ENCODE results near the gene MAP2K3. TPM values are rescaled to one million over a fixed set of nuclear protein-coding genes. Genes with fewer than 3 reads are reported as not detected.

The MAP2K3 gene
- total RNA-seq (2014; rRNA removed; shearing (Covaris generic)): 19.4 and 20.4 TPM in 2 replicates

DNA sequence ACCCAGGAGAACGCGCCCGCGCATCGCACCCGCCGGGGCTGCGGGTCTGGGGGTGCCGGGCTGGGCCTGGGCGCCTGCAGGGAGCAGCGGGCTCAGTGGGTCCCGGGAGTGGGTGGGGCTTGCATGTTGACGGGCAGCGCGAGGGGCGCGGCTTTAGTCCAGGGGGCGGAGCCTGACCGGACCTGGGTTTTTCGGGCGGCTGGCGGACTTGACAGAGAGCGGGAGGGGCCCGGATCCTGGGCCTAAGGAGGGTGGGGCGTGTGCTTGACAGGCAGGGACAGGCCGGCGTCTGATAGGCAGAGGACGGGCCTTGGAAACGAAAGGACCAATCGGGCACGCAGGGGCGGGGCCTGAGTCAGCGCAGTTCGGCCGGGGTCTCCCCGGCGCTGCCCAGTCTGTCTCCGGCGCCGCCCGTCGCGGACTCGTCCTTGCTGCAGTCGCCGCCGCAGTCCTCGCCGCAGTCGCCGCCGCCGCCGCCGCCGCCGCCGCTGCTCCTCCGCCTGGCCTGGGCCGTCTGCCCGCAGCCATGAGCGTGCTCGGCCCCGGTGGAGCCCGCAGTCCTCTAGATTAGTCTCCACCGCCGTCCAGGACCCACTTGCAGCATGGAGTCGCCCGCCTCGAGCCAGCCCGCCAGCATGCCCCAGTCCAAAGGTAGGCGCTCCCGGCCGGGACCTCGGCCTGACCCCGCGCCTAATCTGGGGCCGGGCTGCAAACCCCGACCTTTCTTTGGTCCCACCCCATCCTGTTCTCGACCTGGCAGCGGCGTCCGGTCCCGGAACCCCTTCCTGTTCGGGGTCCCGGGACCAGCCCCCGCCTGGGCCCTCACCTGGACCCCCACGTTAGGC, at the start of gene MAP2K3:
Gene MAP2K3 (plus strand): TSS at position 393 of the 845 bp plus-strand sequence. CDS start 210 bp downstream, at position 603.
- H3K27me3 ChIP-seq: 0 out of 2 replicates have a peak, but pooled peaks cover 3% of the 10 kb centered on the region
- peak; percentile 100 for DNase-seq
- H3K9me3 ChIP-seq (replicated peaks): no peaks in the 10 kb centered on the region
- no peak within 1 kb of the TSS for H3K27ac ChIP-seq
- H3K4me3 ChIP-seq: peak within 1 kb of the TSS; percentile 78
- peaks cover 35% of the 10 kb centered on the region for H3K4me1 ChIP-seq
- H3K36me3 ChIP-seq: no peaks in the 10 kb centered on the region

DNA sequence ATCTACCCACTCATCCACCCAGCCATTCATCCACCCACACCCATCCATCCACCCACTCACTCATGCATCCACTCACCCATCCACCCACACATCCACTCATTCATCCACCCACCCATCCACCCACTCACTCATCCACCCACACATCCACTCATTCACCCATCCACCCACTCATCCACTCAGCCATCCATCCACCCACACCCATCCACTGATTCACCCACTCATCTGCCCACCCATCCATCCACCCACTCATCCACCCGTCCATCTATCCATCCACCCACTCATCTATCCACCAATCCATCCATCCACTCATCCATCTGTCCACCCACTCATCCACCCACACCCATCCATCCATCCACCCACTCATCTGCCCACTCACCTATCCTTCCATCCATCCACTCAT, 48.6 kb upstream of the MAP2K3 start:
- Histone ChIP-seq H3K27ac (no peak overlapping the region), H3K9me3 (replicated peaks) (peaks cover 7% of the 10 kb centered on the region; the same call in 1 of the 2 replicates), H3K4me1 (no peaks in the 10 kb centered on the region), H3K27me3 (no peaks in the 10 kb centered on the region), H3K4me3 (no peak overlapping the region), H3K36me3 (no peaks in the 10 kb centered on the region)
- no peak for DNase-seq

DNA sequence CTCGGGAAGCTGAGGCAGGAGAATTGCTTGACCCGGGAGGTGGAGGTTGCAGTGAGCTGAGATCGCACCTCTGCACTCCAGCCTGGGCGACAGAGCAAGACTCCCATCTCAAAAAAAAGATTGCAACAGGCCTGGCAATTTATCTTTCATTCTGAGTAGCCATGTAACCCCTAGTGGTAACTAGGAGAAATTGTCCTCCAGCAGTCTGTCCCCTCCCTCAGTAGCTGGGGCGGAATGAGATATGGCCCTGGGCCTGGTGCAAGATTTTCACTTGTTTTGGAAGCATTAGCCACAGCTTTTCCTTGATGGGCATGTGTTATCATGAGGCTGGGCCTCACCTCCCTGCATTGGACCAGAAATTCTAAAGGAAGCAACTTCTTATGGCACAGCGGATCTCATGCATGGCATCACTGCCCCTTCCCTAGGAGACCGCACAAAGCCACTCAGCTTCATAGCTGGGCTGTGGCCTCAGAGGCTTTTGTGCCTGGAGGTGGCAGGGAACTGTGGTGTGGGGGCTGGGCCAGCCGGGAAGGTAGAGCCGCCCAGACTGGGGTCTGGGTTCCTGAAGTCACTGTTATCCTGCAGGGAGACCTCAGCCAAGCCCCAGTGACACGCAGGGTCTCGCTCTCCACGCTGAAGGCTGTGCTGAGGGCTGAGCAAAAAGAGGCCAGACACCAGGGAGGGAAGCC, 44.7 kb upstream of the MAP2K3 start:
- H3K4me1 ChIP-seq: no peaks in the 10 kb centered on the region
- DNase-seq: peak in 1 of 2 experiments; percentile 51

DNA sequence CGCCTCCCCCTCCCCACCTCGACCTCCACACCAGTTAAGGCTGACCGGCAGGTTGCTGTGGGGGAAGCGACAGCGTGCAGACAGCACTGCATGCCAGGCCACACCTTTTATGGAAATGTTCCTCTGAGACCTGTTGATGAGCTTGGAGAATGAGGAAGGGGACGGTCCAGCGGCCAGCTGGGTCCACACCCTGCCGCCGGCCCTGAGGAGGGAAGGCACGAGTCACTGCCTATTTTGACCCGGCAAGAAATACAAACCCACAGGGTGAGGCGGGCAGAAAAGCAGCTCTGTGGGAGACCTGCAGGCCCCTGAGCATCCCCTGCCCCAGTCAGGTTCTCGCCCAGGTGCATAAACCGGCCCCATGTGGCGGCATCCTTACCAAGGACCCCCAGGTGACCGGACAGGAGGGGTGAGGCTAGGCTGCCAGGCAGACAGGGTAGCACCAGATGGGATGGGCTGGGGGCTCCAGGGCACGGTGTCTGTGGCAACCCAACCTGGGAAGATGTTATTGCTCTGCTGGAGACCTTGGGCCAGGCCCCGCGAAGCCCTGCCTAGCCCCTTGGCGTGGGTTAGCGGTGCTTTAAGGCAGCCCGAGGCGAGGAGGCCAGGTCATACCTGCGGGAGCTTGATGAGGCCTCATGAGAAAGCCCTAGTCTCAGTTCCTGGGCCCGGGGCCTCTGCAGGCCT, 44.0 kb upstream of the MAP2K3 start:
- H3K27me3 ChIP-seq: no peaks in the 10 kb centered on the region
- no peaks in the 10 kb centered on the region for H3K36me3 ChIP-seq
- no peak overlapping the region for H3K27ac ChIP-seq
- no peak for DNase-seq
- no peak overlapping the region for H3K4me3 ChIP-seq
- H3K4me1 ChIP-seq: no peaks in the 10 kb centered on the region
- H3K9me3 ChIP-seq (replicated peaks): no peaks in the 10 kb centered on the region

More for the DNA sequence above, 44.7 kb upstream of the MAP2K3 start:
- no peaks in the 10 kb centered on the region for H3K9me3 ChIP-seq (replicated peaks)
- no peaks in the 10 kb centered on the region for H3K36me3 ChIP-seq
- no peaks in the 10 kb centered on the region for H3K27me3 ChIP-seq
- H3K4me3 ChIP-seq: no peak overlapping the region
- H3K27ac ChIP-seq: no peak overlapping the region

DNA sequence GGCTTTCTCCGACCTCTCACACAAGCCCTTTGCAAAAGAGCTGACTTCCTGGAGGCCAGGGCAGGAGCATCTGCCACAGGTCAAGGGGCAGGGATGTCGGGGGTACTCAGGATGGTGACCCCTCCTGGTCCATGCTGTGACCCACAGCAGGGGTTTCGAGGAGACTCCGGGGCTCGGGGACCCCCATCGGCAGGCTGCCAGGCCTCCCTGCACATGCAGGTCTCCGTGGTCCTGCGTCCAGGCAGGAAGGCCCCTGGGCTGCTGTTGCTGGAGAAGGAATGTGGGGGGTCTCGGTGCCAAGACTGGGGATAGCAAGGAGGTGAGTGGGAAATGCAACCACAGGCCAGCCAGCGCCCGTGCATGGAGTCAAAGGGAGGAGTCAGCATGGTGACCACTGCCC, 42.9 kb upstream of the MAP2K3 start:
- no peak overlapping the region for H3K27ac ChIP-seq
- no peaks in the 10 kb centered on the region for H3K4me1 ChIP-seq

DNA sequence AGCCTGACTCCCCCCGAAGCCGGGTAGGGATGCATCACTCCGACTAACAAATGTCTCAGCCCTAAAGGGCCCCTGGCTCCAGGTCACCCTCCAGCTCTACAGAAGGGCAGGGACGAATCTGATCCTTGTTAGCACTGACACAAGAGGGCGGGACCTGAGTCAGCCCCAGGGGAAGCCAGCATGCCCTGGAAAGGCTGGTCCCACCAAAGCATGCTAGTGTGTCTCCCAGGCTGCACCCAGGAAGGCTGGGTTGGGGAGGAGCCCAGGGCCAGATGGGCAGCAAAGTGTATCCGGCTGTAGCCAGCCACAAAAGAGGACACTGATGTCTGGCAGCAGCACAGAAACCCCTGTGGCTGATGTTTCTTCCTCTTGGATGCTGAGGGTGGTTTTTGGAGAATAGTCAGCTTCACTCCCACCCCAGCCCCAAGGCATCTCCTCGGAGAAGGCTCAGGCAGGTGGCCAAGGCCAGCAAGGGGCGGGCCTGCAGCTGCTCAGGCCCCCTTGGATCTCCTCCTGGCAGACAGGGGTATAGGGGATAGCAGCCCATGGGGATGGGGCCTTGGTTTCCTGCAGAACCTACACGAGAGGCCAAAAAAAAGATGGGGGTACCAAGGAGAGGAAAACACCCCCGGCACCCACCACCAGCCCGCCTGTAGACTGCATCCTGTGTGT, 42.3 kb upstream of the MAP2K3 start:
- Histone ChIP-seq H3K4me1 (no peaks in the 10 kb centered on the region), H3K4me3 (no peak overlapping the region), H3K9me3 (replicated peaks) (no peaks in the 10 kb centered on the region), H3K27me3 (no peaks in the 10 kb centered on the region), H3K36me3 (no peaks in the 10 kb centered on the region), H3K27ac (no peak overlapping the region)
- DNase-seq: no peak

More for the DNA sequence above, 42.9 kb upstream of the MAP2K3 start:
- DNase-seq: no peak
- Histone ChIP-seq H3K36me3 (no peaks in the 10 kb centered on the region), H3K4me3 (no peak overlapping the region), H3K27me3 (no peaks in the 10 kb centered on the region), H3K9me3 (replicated peaks) (no peaks in the 10 kb centered on the region)

DNA sequence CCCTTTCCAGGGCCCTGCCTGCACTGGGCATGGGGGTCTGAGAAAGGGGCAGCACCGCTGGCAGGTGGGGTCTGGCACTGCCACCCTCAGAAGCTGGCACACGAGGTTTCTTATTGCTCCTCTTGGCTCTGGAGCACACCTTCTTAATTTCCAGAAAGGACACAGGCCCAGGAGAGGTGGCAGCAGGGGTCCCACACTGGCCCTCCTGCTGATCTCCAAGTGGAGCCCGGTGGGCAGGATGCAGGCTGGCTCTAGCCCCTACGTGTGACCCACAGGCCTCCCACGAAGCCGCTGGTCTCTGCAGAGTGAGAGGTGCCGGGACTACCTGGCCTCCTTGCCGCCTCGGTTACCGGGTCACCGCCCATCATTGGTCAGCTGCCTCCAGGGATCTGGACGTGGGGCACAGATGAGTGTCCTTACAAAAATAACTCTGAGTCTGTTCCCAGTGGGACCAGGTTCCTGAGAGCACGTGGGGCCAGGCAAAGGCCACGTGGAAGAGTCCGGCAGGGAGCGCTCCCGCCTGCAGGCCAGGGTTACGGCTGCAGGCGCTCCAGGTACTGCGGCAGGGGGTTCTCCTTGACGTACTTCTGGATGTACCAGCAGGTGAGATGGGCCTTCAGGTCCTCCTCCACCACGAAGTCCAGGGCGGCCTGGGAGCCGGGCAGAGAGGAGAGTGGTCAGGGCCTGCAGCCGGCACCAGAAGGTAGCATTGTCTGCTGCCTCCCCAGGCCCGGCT, 41.6 kb upstream of the MAP2K3 start:
- Histone ChIP-seq H3K36me3 (no peaks in the 10 kb centered on the region), H3K27ac (no peak overlapping the region), H3K4me3 (no peak overlapping the region), H3K4me1 (no peaks in the 10 kb centered on the region), H3K9me3 (replicated peaks) (no peaks in the 10 kb centered on the region), H3K27me3 (no peaks in the 10 kb centered on the region)
- no peak for DNase-seq

DNA sequence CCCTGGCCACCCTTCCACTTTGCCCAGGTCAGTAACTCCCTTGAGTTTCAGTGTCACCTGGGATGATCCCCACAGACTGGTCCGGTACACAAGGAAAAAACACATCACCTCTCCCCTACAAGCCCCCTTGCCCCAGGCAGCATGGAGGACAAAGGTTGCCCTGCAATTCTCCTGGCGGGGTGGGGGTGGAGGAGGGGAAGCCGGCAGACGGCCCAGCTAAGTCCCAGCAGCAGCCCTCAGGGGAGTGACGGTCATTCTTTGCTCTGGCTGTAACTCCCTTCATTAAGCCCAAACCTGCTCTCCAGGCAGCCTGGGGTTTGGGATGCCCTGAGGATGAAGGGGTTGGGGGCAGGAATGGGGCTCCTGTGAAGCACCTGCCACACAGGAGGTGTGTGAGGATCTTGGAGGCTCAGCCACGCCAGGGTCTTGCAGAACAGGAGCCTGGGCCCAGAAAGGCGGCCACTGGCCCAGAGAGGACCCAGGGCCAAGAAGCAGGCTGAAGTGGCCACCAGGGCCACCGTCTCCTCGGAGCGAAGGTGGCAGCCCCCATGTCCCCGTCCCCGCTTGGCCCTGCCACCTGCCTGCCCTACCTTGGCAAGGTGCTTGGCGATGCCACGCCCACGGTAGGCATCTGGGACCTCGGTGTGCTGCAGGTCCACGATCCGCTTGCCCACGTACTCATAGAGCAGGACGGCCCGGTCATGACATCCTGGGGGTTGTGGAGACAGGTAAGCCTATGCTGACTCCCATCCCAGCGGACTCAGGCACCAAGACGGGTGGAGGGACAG, 40.8 kb upstream of the MAP2K3 start:
- H3K4me1 ChIP-seq: no peaks in the 10 kb centered on the region
- no peaks in the 10 kb centered on the region for H3K9me3 ChIP-seq (replicated peaks)
- no peak overlapping the region for H3K4me3 ChIP-seq
- H3K27ac ChIP-seq: no peak overlapping the region
- no peak for DNase-seq
- H3K27me3 ChIP-seq: no peaks in the 10 kb centered on the region
- no peaks in the 10 kb centered on the region for H3K36me3 ChIP-seq

DNA sequence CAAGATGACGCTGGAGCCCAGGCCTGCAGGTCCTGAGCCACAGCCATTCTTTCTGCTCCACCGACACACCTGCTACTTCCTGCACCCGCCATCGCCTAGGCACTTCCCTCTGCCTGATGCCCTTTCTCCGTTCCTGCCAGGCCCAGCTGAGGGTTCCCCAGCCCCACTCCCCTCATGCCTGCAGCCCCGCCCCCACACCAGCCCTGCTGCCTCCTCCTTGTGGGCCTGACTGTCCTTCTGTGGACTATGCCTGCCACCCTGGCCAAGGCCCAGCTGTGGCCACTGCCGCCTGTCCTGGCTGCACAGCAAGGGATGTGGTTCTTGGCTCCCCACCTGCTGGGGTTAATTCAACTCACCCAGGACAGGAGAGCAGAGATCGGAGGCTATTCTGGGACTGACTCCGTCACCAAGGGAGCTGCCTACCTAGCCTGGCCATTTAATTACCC, 38.8 kb upstream of the MAP2K3 start:
- H3K27ac ChIP-seq: no peak overlapping the region
- H3K36me3 ChIP-seq: no peaks in the 10 kb centered on the region
- no peak overlapping the region for H3K4me3 ChIP-seq
- H3K4me1 ChIP-seq: no peaks in the 10 kb centered on the region
- no peak for DNase-seq
- no peaks in the 10 kb centered on the region for H3K27me3 ChIP-seq
- no peaks in the 10 kb centered on the region for H3K9me3 ChIP-seq (replicated peaks)

DNA sequence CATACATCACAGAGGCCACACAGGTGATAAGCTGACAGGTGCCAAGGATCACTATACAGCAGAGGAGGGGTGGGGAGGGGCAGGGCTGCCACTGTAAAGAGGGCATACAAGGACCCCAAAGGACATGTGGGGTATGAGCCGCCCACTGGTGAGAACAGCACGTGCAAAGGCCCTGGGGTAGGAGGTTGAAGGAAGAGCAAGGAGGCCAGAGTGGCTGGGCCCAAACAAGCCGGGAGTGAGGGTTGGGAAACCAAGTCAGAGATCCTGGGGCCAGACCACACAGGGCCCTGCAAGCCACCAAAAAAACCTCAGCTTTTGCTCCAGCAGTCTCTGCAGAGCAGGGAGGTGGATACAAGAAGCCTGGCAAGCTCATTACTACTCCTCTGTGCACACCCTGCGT, 37.8 kb upstream of the MAP2K3 start:
- DNase-seq: no peak
- no peak overlapping the region for H3K27ac ChIP-seq
- no peaks in the 10 kb centered on the region for H3K36me3 ChIP-seq
- no peaks in the 10 kb centered on the region for H3K4me1 ChIP-seq
- H3K9me3 ChIP-seq (replicated peaks): no peaks in the 10 kb centered on the region
- H3K27me3 ChIP-seq: no peaks in the 10 kb centered on the region
- H3K4me3 ChIP-seq: no peak overlapping the region

DNA sequence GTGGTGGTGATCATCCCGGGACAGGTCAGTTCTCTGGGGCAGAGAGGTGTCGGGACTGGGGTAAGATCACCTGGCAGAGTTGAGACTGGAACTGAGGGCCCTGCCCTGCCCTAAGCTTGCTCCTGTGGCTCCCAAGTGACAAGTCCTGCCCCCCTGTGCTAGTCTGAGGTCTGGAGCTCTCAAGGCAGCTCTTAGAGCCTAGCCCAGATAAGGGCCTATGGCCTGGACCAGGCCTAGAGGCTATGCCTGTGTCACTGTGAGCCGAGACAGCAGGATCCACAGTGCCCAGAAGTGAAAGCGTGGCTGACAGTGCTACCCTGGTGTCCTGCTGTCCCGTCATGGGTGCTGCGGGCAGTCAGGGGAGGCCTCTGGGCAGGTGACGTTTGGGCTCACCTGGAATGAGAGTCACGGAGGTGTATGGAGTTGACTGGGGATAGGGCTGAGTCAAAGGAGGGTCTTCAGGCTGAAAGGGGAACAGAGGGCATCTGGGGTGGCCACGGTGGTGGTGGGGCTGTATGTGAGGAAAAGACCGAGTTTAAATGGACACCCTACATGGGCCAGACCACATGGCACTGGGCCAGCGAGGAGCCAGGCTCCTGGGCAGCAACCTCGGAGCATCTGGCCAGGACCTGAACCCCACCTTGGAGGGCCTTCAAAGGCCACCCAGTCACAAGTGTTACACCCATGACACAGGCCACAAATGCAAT, 36.8 kb upstream of the MAP2K3 start:
- H3K27me3 ChIP-seq: peaks cover 4% of the 10 kb centered on the region; the same call in 1 of the 2 replicates
- no peaks in the 10 kb centered on the region for H3K36me3 ChIP-seq
- no peak for DNase-seq

DNA sequence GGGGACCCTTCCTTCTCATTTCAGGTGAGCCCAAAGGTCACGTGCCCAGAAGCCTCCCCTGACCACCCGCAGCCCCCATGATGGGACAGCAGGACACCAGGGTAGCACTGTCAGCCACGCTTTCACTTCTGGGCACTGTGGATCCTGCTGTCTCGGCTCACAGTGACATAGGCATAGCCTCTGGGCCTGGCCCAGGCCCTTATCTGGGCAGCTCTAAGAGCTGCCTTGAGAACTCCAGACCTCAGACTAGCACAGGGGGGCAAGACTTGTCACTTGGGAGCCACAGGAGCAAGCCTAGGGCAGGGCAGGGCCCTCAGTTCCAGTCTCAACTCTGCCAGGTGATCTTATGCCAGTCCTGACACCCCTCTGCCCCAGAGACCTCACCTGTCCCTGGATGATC, 36.0 kb upstream of the MAP2K3 start:
- DNase-seq: no peak
- no peak overlapping the region for H3K4me3 ChIP-seq
- no peaks in the 10 kb centered on the region for H3K9me3 ChIP-seq (replicated peaks)
- no peaks in the 10 kb centered on the region for H3K36me3 ChIP-seq
- peaks cover 4% of the 10 kb centered on the region; the same call in 1 of the 2 replicates for H3K27me3 ChIP-seq
- H3K4me1 ChIP-seq: peaks cover 7% of the 10 kb centered on the region; the same call in 1 of the 2 replicates
- no peak overlapping the region for H3K27ac ChIP-seq

More for the DNA sequence above, 36.8 kb upstream of the MAP2K3 start:
- no peak overlapping the region for H3K4me3 ChIP-seq
- H3K4me1 ChIP-seq: peaks cover 7% of the 10 kb centered on the region; the same call in 1 of the 2 replicates
- H3K27ac ChIP-seq: no peak overlapping the region
- no peaks in the 10 kb centered on the region for H3K9me3 ChIP-seq (replicated peaks)

Data from SJCRH30 (cell line).